Gastrocnemius medialis (tissue), 4 donors: ENCODE results near the gene RAN. TPM values are rescaled to one million over a fixed set of nuclear protein-coding genes. Genes with fewer than 3 reads are reported as not detected.

Experiments
- ATAC-seq, 2 donors: fragments of 150-250 bp; one replicate each; pipeline ENCODE4 v1.9.1; 2016
- DNase-seq, 2 donors: peaks; one replicate each; pipeline ENCODE4 v3.0.0-alpha.2; 2019
- H3K27ac ChIP-seq, 4 donors: fragments of 200-600 bp; sonication (generic); 1 replicate in 1 of 4; 2 replicates in 3 of 4; pipeline ENCODE4 v1.5.1; 2016 to 2018; ENCODE audit warnings: mild to moderate bottlenecking in 2 of 4, moderate library complexity in 1 of 4
- H3K27me3 ChIP-seq, 3 donors: fragments of 200-600 bp; sonication (generic) in 2 of 3; 1 replicate in 1 of 3; 2 replicates in 2 of 3; pipeline versions ENCODE4 v1.5.1 to v1.6.0; 2016 to 2019; ENCODE audit warnings: mild to moderate bottlenecking in 1 of 3, moderate library complexity in 1 of 3
- H3K36me3 ChIP-seq, 2 donors: fragments of 200-600 bp; sonication (generic) in 1 of 2; one replicate each; pipeline ENCODE4 v1.5.1; 2017 to 2018
- H3K4me1 ChIP-seq, 2 donors: fragments of 200-600 bp; sonication (generic) in 1 of 2; one replicate each; pipeline ENCODE4 v1.5.1; 2016 to 2017; ENCODE audit warnings: mild to moderate bottlenecking in 2 of 2
- H3K4me3 ChIP-seq, 4 donors: fragments of 200-600 bp; sonication (generic) in 3 of 4; 1 replicate in 1 of 4; 2 replicates in 3 of 4; pipeline ENCODE4 v1.5.1; 2016 to 2019; ENCODE audit warnings: mild to moderate bottlenecking in 2 of 4
- H3K9me3 ChIP-seq, 3 donors: fragments of 200-600 bp; sonication (generic) in 2 of 3; 1 replicate in 1 of 3; 2 replicates in 2 of 3; pipeline ENCODE4 v1.5.1; 2016 to 2019
- POLR2A ChIP-seq, 2 donors: fragments of 450-650 bp; IDR thresholded peaks; one replicate each; pipeline ENCODE4 v1.6.1; 2017; ENCODE audit warnings: antibody characterized with exemption in 2 of 2, mild to moderate bottlenecking in 2 of 2, moderate library complexity in 2 of 2
- in situ Hi-C, 4 donors: fragments of 200-750 bp; cut with MboI; loops; one replicate each; pipeline versions ENCODE4 v1.15.0 to v1.8.0; 2017; ENCODE audit warnings: low sequenced_read_pairs in 4 of 4
- intact Hi-C: fragments of 100-400 bp; cut with DNase I; formaldehyde crosslinking; loops from one replicate; pipeline ENCODE4 v1.15.1; 2023; ENCODE audit warnings: low total_unique reads
- total RNA-seq, 4 donors: library from RNA; depleted of rRNA; stranded (reverse); fragments of >200 nt; gene quantifications; one replicate each; pipeline versions ENCODE4 v1.1.0 to v1.2.3, GENCODE V29; 2016
- TF ChIP-seq, protein P1 (sequence below), 5 experiments: fragments of 450-650 bp in 3 of 5; fragments of 200-600 bp in 2 of 5; sonication (generic) in 2 of 5; IDR thresholded peaks in 4 of 5; conservative IDR thresholded peaks in 1 of 5; 1 replicate in 4 of 5; 2 replicates in 1 of 5; pipeline ENCODE4 v1.5.1; 2016 to 2019; ENCODE audit warnings: antibody characterized with exemption in 5 of 5, mild to moderate bottlenecking in 3 of 5, moderate library complexity in 3 of 5

The RAN gene
- total RNA-seq, 4 donors from 2014 or later = 125 to 299 (median 197) TPM

DNA sequence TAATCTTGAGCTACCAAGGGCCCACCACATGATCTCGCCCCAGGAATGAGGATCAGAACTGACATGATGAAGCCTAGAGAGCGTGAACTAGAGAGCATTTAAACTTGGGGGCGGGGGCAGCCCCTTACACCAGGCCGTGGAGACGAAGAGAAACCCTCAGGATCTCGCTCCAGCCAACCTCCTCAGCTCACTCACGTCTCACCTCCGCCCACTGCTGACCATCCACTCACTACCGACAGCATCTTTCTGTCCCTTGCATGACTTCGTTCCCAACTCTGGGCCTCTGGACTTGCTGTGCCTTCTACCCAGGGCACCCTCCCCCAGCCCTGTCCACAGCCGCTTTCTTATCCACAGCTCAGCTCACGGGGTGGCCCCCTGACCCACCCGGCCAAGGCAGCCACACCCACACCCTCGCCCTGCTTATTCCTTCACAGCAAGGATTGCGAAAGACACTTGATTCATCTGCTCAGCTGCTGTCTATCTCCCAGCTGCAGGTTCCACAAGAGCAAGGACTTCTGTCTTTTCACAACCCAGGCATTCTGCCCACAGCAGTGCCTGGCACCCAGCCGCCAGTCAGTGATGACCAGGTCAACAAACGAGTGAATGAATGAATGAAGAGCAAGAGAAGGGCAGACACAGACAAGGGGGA is 39.2 kb upstream of the RAN start:
- H3K27ac ChIP-seq = no peak overlapping the region
- no peak overlapping the region for H3K4me3 ChIP-seq
- H3K27me3 ChIP-seq = no peaks in the 10 kb centered on the region
- DNase-seq (peak in 1 of 2 donors; percentile 52), ATAC-seq (peak; percentile 68 to 76)
- in situ Hi-C loops = no loop called here
- H3K9me3 ChIP-seq = no peaks in the 10 kb centered on the region
- intact Hi-C loops = loop anchor here (10.0 kb wide), 1 partner anchor 1252 kb away; no protein-coding TSS in a partner anchor
- H3K4me1 ChIP-seq = no peaks in the 10 kb centered on the region
- TF ChIP-seq, protein P1, sequence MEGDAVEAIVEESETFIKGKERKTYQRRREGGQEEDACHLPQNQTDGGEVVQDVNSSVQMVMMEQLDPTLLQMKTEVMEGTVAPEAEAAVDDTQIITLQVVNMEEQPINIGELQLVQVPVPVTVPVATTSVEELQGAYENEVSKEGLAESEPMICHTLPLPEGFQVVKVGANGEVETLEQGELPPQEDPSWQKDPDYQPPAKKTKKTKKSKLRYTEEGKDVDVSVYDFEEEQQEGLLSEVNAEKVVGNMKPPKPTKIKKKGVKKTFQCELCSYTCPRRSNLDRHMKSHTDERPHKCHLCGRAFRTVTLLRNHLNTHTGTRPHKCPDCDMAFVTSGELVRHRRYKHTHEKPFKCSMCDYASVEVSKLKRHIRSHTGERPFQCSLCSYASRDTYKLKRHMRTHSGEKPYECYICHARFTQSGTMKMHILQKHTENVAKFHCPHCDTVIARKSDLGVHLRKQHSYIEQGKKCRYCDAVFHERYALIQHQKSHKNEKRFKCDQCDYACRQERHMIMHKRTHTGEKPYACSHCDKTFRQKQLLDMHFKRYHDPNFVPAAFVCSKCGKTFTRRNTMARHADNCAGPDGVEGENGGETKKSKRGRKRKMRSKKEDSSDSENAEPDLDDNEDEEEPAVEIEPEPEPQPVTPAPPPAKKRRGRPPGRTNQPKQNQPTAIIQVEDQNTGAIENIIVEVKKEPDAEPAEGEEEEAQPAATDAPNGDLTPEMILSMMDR (IDR thresholded peaks at IDR 0.05 in 4 of 5, conservative IDR thresholded peaks at IDR 0.05 in 1 of 5) = no peak
- no peak for TF ChIP-seq POLR2A (IDR thresholded peaks at IDR 0.05)
- no peaks in the 10 kb centered on the region for H3K36me3 ChIP-seq

DNA sequence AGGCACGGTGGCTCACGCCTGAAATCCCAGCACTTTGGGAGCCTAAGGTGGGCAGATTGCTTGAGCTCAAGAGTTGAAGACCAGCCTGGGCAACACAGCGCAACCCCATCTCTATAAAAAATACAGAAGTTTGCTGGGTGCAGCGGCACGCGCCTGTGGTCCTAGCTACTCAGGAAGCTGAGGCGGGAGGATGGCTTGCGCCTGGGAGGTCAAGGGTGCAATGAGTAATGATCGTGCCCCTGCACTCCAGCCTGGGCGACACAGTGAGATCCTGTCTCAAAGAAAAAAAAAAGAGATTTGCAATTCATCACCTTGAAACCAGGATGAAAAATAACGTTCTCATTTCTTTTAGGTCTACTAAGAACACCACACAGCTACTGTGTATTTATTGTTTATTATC is 36.9 kb upstream of the RAN start:
- Histone ChIP-seq H3K27ac (no peak overlapping the region), H3K36me3 (no peaks in the 10 kb centered on the region), H3K9me3 (no peaks in the 10 kb centered on the region), H3K4me3 (no peak overlapping the region), H3K27me3 (no peaks in the 10 kb centered on the region), H3K4me1 (peaks cover 0 to 6% of the 10 kb centered on the region in 2 donors)
- intact Hi-C loops = loop anchor here (10.0 kb wide), 1 partner anchor 1250 kb away; no protein-coding TSS in a partner anchor
- ATAC-seq = no peak
- no peak for TF ChIP-seq POLR2A (IDR thresholded peaks at IDR 0.05)
- TF ChIP-seq, protein P1 (IDR thresholded peaks at IDR 0.05 in 4 of 5, conservative IDR thresholded peaks at IDR 0.05 in 1 of 5) = no peak
- DNase-seq = no peak
- in situ Hi-C loops = loop anchor here in 1 of 4 donors (5.0 kb wide), 1 partner anchor 37 kb away; the partner anchor contains the start of gene RAN

DNA sequence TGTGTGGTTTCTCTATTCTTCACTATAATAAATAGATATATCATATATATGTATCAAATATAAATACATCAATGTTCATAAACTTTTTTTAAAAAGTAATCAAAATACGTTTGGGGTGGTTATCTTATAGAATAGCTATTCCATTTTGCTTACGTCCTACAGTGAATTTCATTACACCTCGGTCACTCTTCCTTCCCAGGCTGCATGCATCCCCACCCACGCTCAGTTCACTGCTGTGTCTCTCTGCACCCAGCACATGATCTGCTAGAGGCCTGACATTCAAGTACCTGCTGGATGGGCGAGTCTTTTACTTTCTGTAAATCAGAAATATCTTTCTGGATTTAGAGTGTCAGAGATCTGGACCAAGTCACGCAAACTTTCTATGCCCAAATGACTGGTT is 36.4 kb upstream of the RAN start:
- Histone ChIP-seq H3K9me3 (no peaks in the 10 kb centered on the region), H3K4me3 (no peak overlapping the region), H3K4me1 (peaks cover 0 to 6% of the 10 kb centered on the region in 2 donors), H3K27me3 (no peaks in the 10 kb centered on the region), H3K36me3 (no peaks in the 10 kb centered on the region), H3K27ac (no peak overlapping the region)
- in situ Hi-C loops = loop anchor here in 1 of 4 donors (5.0 kb wide), 1 partner anchor 37 kb away; the partner anchor contains the start of gene RAN
- DNase-seq = no peak
- intact Hi-C loops = loop anchor here (10.0 kb wide), 1 partner anchor 1249 kb away; no protein-coding TSS in a partner anchor
- TF ChIP-seq, protein P1 (IDR thresholded peaks at IDR 0.05 in 4 of 5, conservative IDR thresholded peaks at IDR 0.05 in 1 of 5) = no peak
- no peak for TF ChIP-seq POLR2A (IDR thresholded peaks at IDR 0.05)
- no peak for ATAC-seq

DNA sequence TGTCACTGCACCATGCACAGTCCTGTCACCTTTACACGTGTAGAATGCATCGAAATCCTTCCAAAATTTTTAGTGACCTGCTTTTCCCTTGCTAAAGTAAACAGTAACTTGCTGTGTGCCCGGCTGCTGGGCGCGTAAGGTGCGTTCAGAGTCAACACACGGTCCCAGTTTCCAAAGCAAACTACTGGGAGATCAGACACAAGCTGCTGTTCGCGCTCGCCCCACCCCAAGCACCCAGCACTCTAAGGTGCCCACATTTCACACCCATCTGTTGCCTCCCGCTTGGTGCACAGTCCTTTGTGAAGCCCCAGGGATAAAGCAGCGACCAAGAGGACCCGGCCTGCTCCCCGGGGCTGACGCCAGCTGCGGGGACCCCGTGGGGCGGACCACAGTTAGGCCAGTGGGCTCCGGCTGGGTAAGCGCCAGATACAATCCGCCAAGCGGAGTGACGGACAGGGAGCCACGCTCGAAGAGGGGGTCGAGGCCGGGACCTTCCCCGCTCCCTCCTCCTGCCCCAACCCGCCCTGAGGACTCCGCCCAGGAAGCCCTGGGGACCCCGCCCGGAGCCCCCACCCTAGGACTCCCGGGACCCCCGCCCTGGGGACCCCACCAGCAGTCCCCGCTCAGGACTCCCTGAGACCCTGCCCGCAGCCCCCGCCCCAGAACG is 33.4 kb upstream of the RAN start:
- Histone ChIP-seq H3K4me1 (peaks cover 0 to 6% of the 10 kb centered on the region in 2 donors), H3K36me3 (no peaks in the 10 kb centered on the region), H3K9me3 (no peaks in the 10 kb centered on the region), H3K27me3 (no peaks in the 10 kb centered on the region), H3K27ac (peak overlapping the region; percentile 40 to 67 (median 60)), H3K4me3 (peak overlapping the region; percentile 67 to 84 (median 73))
- DNase-seq = peak in 1 of 2 donors; percentile 22
- ATAC-seq = no peak
- intact Hi-C loops = loop anchor here (10.0 kb wide), 1 partner anchor 1246 kb away; no protein-coding TSS in a partner anchor
- in situ Hi-C loops = loop anchor here in 1 of 4 donors (5.0 kb wide), 1 partner anchor 34 kb away; the partner anchor contains the start of gene RAN
- TF ChIP-seq, protein P1 (IDR thresholded peaks at IDR 0.05 in 4 of 5, conservative IDR thresholded peaks at IDR 0.05 in 1 of 5) = no peak
- no peak for TF ChIP-seq POLR2A (IDR thresholded peaks at IDR 0.05)
